ENCODE results near the gene KCNN1.

The KCNN1 gene

GRCh38 chr19:17947815-17948513 lies 18.9 kb upstream of the KCNN1 start:
- peak; percentile 98 for DNase-seq

GRCh38 chr19:17948514-17948900 lies 18.4 kb upstream of the KCNN1 start:
- DNase-seq: no peak

GRCh38 chr19:17948931-17949930 lies 17.7 kb upstream of the KCNN1 start:
- DNase-seq: no peak

GRCh38 chr19:17949956-17950309 lies 17.0 kb upstream of the KCNN1 start:
- no peak for DNase-seq

- DNase-seq: no peak
Measured at GRCh38 chr19:17950310-17951156, 16.4 kb upstream of the KCNN1 start.

GRCh38 chr19:17951157-17951989 lies 15.5 kb upstream of the KCNN1 start:
- no peak for DNase-seq

GRCh38 chr19:17951990-17952976 lies 14.6 kb upstream of the KCNN1 start:
- DNase-seq: no peak

- no peak for DNase-seq
Measured at GRCh38 chr19:17953316-17953801, 13.5 kb upstream of the KCNN1 start.

- no peak for DNase-seq
Measured at GRCh38 chr19:17953869-17954268, 13.0 kb upstream of the KCNN1 start.

GRCh38 chr19:17954401-17954800 lies 12.5 kb upstream of the KCNN1 start:
- DNase-seq: no peak

GRCh38 chr19:17957149-17957849 lies 9.6 kb upstream of the KCNN1 start:
- DNase-seq: no peak

GRCh38 chr19:17957885-17958284 lies 9.0 kb upstream of the KCNN1 start:
- DNase-seq: no peak

- DNase-seq: no peak
Measured at GRCh38 chr19:17963936-17964691, 2.8 kb upstream of the KCNN1 start.

GRCh38 chr19:17965370-17966128 lies 1.4 kb upstream of the KCNN1 start:
- DNase-seq: no peak

GRCh38 chr19:17966129-17966483 lies 801 bp upstream of the KCNN1 start:
- no peak for DNase-seq

GRCh38 chr19:17967257-17968051 lies 547 bp downstream of the KCNN1 start:
- no peak for DNase-seq

- no peak for DNase-seq
Measured at GRCh38 chr19:17968362-17968761, 1.5 kb downstream of the KCNN1 start.
